Measurements from ENCODE around the gene EMSY.
"Not testable (repeated sequence)": the region's sequence is repeated elsewhere in the genome, so short reads cannot be mapped to it uniquely, and the experiment has no call there.

EMSY gene

GRCh38 chr11:76572181-76572875 lies 127.5 kb downstream of the EMSY start:
- DNase-seq, result not testable (repeated sequence)

GRCh38 chr11:76574406-76574805 lies 129.6 kb downstream of the EMSY start:
- DNase-seq, result no peak

GRCh38 chr11:76574879-76575278 lies 130.1 kb downstream of the EMSY start:
- no peak for DNase-seq

- no peak for DNase-seq
Observed at GRCh38 chr11:76577226-76577920, 132.6 kb downstream of the EMSY start.

DNA sequence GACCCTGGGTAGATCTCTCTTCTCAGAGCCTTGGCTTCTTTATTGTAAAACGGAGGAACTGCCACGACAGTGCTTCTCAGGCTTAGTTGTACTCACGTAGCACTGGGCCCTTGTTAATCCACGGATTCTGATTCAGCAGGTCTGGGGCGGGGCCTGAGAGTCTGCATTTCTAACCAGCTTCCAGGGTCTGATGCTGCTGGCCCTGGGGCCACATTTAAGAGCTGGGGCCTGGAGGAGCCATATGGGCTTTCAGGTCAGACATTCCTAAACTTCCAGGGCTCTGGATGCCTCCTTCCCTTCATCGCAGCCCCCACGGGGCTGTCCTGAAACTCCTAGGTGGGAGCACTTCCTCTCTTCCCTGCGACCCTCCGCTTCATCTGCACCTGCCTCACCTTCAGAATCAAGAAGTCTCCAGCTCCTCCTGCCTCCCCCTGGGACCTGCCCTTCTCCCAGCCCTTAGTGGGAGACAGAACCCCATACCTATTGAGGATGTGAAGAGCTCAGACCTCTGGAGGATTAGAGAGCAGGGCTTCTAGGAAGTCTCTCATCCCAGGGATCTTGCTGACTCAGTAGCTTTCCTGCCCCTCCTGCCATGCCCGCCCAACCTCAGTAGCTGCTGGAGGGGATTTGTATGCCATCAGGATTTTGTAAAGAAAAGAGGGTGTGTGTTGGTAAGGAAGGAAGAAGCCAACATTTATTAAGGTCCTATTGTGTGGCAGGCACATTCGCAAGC lies 133.3 kb downstream of the EMSY start:
- no peak for DNase-seq

DNA sequence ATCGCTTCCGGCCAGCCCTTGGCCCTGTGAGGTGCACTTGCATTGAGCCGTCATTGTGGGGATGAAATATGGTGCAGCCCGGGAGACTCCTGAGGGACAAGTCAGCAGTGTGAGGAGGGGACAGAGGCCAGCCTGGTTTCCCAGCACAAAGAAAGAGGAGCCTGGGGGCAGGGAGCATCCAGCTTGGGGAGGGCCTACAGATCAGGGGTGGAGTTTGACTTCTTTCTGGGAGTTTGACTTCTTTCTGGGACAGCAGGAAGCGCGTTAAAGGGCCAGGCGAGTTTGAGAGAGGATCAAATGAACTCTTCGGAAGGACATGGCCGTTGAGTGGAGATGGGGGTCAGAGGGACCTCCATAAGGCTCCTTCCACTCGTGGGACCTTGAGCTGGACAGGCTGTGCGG lies 133.8 kb downstream of the EMSY start:
- DNase-seq, result no peak

- no peak for DNase-seq
Observed at GRCh38 chr11:76579056-76579751, 134.4 kb downstream of the EMSY start.

GRCh38 chr11:76579752-76580151 lies 134.9 kb downstream of the EMSY start:
- no peak for DNase-seq

DNA sequence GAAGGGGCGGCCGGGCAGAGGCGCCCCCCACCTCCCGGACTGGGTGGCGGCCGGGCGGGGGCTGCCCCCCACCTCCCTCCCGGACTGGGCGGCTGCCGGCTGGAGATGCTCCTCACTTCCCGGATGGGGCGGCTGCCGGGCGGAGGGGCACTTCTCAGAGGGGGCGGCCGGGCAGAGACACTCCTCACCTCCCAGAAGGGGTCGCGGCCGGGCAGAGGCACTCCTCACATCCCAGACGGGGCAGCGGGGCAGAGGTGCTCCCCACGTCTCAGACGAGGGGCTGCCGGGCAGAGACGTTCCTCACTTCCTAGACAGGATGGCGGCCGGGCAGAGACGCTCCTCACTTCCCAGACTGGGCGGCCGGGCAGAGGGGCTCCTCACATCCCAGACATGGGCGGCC lies 137.7 kb downstream of the EMSY start:
- not testable (repeated sequence) for DNase-seq

DNA sequence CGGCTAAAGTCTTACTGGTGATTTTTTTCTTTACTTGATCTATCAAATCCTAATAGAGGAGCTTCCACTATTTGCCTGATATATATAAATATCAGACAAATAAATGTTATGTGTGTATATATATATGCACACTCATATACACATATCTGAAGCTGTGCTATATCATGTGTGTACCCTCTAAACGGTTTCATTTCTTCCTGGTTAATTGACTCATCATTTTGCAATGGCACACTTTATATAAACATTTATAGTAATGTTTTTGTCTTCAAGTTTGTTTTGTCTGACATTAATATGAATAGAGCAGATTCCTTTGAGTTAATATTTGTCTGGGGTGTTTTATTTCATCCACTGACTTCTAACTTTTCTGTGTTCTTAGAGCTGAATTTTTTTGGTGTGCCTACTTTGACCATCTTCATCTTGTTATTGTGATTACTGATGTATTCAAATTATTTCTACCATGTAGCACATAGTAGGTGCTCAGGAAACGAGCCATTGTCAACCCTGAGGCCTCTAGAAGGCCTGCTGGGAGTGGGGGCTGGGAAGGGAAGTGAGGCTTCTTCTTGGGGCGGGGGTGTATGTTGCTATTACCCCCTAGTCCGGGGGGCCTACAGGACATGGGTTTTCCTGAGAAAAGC lies 143.1 kb downstream of the EMSY start:
- DNase-seq, result no peak

DNA sequence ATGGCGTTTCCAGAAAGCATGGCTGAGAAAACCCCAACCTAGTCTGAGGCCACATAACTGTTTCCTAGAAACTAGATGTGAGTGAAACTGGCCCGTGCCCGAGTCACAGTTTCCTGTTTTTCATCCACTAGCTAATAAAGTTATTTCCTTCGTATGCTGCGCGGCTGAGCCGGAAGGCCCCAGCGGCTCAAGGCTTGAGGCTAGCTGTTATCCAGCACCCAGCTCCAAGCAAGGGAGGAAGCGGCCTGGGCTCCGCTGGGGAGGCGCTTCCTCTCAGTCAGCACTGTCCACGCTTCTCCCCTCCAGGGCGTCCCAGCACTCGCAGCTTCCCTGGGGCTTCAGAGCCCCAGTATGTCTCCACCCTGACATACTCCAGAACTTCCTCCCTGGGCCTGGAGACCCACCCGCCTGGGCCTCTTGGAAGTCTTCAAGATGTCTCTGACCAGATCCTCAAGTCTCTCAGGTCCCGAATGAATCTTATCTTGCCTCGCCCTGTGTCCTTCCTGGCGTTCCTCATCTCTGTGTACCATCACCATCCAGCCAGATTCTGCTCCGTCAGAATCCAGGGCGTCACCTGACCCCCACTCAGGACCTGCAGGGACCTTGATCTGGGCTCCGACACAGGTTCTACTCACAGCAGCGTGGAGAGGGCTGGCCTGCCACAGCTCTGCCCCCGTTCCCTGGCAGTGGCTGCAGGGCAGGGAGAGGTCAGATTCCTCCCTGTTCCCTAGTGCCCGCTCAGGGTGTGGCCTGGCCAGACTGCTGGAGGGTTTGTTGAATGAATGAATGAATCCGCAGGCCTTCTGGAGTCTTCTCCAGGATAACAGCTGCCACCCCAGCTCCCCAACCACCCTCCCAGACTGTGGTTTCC lies 143.9 kb downstream of the EMSY start:
- DNase-seq, result peak in 3 of 4 experiments; percentile 44 to 54 (median 53)

GRCh38 chr11:76589477-76589876 lies 144.7 kb downstream of the EMSY start:
- DNase-seq, result no peak

DNA sequence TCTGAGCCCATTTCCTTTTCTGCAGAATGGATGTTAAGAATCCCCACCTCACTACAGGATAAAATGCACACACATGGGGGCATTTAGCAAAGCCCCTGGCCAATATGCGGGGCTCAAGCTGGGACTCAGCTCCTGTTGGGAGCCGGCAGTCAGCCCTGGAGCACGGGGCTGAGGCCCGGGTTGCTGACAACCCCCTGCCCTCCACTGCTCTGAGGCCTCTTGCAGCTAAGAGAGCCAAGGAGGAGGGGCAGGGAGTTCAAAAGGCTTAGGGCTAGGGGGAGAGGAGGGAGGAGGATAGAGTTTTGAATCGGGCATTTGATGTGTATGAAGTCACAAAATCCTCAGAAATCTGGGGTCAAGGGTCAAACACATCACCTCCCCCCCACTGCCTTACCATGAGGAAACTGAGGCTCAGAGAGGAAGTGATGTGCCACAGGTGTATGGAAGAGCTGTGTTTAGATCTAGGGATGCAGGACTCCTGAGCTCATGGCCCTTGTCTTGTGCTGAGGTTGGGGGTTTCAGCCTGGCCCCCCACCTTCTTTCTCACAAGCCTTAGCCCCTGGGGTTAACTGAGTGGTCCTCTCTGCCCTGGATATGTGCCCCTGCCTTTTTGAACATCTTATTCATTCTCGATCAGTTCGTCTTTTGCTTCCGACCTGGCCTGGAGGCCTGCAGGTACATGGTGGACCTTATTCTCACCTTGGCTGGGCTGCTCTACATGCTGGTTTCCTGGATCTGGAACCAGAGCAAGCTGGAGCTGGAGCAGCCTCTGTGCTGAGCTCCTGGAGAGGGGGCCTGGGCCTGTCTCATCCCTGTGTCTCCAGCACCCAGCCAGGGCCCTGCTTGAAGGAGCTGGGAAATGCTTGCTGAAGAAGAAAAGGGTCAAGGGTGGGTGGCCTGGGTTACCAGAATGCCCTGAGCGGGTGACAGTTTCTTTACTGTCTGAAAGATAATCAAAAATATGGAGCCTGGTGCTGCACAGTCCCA lies 145.4 kb downstream of the EMSY start:
- DNase-seq, result no peak

DNA sequence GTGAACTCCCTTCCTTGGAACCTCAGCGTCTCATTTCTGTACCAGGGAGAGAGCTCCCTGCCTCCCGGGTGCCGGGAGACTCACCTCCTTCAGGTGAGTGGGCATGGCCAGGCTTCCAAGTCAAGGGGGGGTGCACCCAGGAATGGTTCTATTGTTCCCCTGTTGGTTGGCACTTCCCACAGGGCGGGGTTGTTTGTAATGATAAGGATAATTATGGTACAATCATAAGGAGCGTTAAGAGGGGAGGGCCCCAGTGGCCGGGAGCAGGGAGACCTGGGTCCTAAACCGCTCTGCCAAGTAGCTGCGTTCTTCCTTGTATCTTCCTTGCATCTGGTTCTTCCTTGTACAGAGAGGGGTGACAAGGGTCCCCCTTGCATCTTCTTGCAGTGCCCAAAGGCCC lies 146.6 kb downstream of the EMSY start:
- DNase-seq, result no peak

DNA sequence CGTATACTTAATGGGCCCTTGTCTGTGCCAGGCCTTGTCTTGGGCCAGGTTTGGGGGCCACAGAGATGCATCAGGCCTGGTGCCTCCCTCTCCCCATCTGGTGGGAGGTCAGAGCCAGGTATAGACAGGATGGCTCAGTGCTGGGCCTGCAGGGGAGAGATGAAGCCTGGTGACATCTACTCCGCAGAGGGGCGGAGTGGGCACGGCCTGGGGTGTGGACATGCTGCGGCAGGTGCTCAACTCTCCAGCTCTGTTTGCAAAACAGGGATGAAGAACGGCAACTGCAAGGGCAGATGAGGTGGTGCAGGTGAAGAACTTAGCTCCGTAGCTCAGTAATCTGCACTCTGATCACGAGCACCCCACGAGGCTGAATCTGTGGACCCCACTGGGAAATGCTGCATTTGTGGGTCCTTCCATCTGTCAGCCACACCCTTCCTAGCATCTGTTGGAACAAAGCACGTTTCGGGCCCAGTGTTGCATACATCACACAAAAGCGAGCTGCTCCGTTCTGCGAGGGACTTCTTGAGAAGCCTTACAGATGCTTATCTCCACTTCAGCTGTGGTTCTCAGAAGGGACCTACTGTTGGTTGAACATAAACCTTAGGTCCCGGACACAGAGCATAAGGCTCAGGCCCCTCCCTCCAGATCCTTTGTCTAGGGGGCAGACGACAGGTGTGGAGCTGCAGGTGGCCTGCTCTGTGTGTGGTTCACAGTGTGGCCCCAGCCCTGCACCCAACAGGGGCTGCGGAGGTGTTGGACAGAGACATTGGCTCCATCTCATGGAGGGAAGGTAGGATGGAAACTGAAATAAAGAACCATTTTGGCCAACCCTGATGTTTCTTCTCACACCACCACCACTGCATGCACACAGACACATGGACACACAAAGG lies 147.5 kb downstream of the EMSY start:
- DNase-seq, result no peak

GRCh38 chr11:76592961-76593360 lies 148.1 kb downstream of the EMSY start:
- no peak for DNase-seq

- not testable (repeated sequence) for DNase-seq
Observed at GRCh38 chr11:76595091-76595490, 150.3 kb downstream of the EMSY start.

DNA sequence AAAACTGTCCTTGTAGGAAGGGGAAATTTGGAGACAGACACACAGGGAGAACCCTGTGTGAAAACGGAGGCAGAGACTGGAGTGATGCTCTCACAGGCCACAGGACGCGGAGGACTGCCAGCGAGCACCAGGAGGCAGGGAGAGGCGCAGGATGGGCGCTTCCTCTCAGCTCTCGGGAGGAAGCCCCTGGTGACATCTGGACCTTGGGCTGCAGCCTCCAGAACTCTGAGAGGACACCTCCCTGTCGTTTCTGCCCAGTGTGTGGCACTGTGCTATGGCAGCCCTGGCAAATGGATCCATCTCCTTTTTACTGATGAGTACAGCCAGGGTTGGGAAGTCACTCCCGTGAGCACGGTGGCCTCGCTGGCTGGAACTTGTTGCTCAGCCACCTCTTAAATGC lies 151.8 kb downstream of the EMSY start:
- DNase-seq, result no peak

All from activated CD4-positive, CD25-positive, alpha-beta regulatory T cell (primary cell).